ENCODE measurements around the gene SOX18.

The SOX18 gene

GRCh38 chr20:64051033-64051452 is 1.6 kb upstream of the SOX18 start:
- Histone ChIP-seq H3K4me3 (ENCODE audit: insufficient read length, low read depth) (no peak overlapping the region), H3K4me1 (ENCODE audit: insufficient read depth, insufficient read length) (peaks cover 36% of the 10 kb centered on the region), H3K9me3 (ENCODE audit: insufficient read depth, low read length) (no peaks in the 10 kb centered on the region), H3K9ac (ENCODE audit: insufficient read length, low read depth) (no peak overlapping the region), H3K27me3 (ENCODE audit: insufficient read depth, insufficient read length) (peaks cover 33% of the 10 kb centered on the region), H3K36me3 (ENCODE audit: insufficient read depth, insufficient read length, low read length) (peaks cover 3% of the 10 kb centered on the region)
- DNase-seq (ENCODE audit: low read depth, low spot score) = no peak
- no peak for TF ChIP-seq YY1 (IDR thresholded peaks at IDR 0.05; ENCODE audit: insufficient read depth, insufficient read length)
- TF ChIP-seq ZNF274 (IDR thresholded peaks at IDR 0.05; ENCODE audit: low read depth, low read length) = no peak
- TF ChIP-seq SUZ12 (IDR thresholded peaks at IDR 0.05; ENCODE audit: extremely low read depth, insufficient read depth, insufficient read length) = no peak

- H3K4me3 ChIP-seq (ENCODE audit: insufficient read length, low read depth) = no peak overlapping the region
- peaks cover 38% of the 10 kb centered on the region for H3K27me3 ChIP-seq (ENCODE audit: insufficient read depth, insufficient read length)
- no peak for TF ChIP-seq ZNF274 (IDR thresholded peaks at IDR 0.05; ENCODE audit: low read depth, low read length)
- TF ChIP-seq YY1 (IDR thresholded peaks at IDR 0.05; ENCODE audit: insufficient read depth, insufficient read length) = no peak
- TF ChIP-seq SUZ12 (IDR thresholded peaks at IDR 0.05; ENCODE audit: extremely low read depth, insufficient read depth, insufficient read length) = no peak
These were observed 1.0 kb upstream of the SOX18 start for GRCh38 chr20:64050261-64051032.

GRCh38 chr20:64049878-64050260 is 430 bp upstream of the SOX18 start:
- Histone ChIP-seq H3K4me3 (ENCODE audit: insufficient read length, low read depth) (no peak overlapping the region), H3K36me3 (ENCODE audit: insufficient read depth, insufficient read length, low read length) (peaks cover 3% of the 10 kb centered on the region), H3K4me1 (ENCODE audit: insufficient read depth, insufficient read length) (peaks cover 39% of the 10 kb centered on the region), H3K9me3 (ENCODE audit: insufficient read depth, low read length) (no peaks in the 10 kb centered on the region), H3K27me3 (ENCODE audit: insufficient read depth, insufficient read length) (peaks cover 38% of the 10 kb centered on the region), H3K9ac (ENCODE audit: insufficient read length, low read depth) (peak overlapping the region; percentile 45)
- no peak for TF ChIP-seq YY1 (IDR thresholded peaks at IDR 0.05; ENCODE audit: insufficient read depth, insufficient read length)
- no peak for TF ChIP-seq ZNF274 (IDR thresholded peaks at IDR 0.05; ENCODE audit: low read depth, low read length)
- TF ChIP-seq SUZ12 (IDR thresholded peaks at IDR 0.05; ENCODE audit: extremely low read depth, insufficient read depth, insufficient read length) = no peak
- no peak for DNase-seq (ENCODE audit: low read depth, low spot score)

More at GRCh38 chr20:64050261-64051032, 1.0 kb upstream of the SOX18 start:
- peaks cover 3% of the 10 kb centered on the region for H3K36me3 ChIP-seq (ENCODE audit: insufficient read depth, insufficient read length, low read length)
- no peaks in the 10 kb centered on the region for H3K9me3 ChIP-seq (ENCODE audit: insufficient read depth, low read length)
- DNase-seq (ENCODE audit: low read depth, low spot score) = no peak
- H3K4me1 ChIP-seq (ENCODE audit: insufficient read depth, insufficient read length) = peaks cover 35% of the 10 kb centered on the region
- peak overlapping the region; percentile 45 for H3K9ac ChIP-seq (ENCODE audit: insufficient read length, low read depth)

- peak overlapping the region; percentile 42 for H3K4me3 ChIP-seq (ENCODE audit: insufficient read length, low read depth)
- peaks cover 43% of the 10 kb centered on the region for H3K27me3 ChIP-seq (ENCODE audit: insufficient read depth, insufficient read length)
- H3K9ac ChIP-seq (ENCODE audit: insufficient read length, low read depth) = peak overlapping the region; percentile 72
- no peaks in the 10 kb centered on the region for H3K9me3 ChIP-seq (ENCODE audit: insufficient read depth, low read length)
- peaks cover 36% of the 10 kb centered on the region for H3K4me1 ChIP-seq (ENCODE audit: insufficient read depth, insufficient read length)
- DNase-seq (ENCODE audit: low read depth, low spot score) = no peak
- H3K36me3 ChIP-seq (ENCODE audit: insufficient read depth, insufficient read length, low read length) = peaks cover 3% of the 10 kb centered on the region
- TF ChIP-seq YY1 (IDR thresholded peaks at IDR 0.05; ENCODE audit: insufficient read depth, insufficient read length) (no peak), ZNF274 (IDR thresholded peaks at IDR 0.05; ENCODE audit: low read depth, low read length) (no peak), SUZ12 (IDR thresholded peaks at IDR 0.05; ENCODE audit: extremely low read depth, insufficient read depth, insufficient read length) (no peak)
These were observed 916 bp downstream of the SOX18 start for GRCh38 chr20:64048402-64049044.

- H3K4me3 ChIP-seq (ENCODE audit: insufficient read length, low read depth) = peak overlapping the region; percentile 42
- H3K36me3 ChIP-seq (ENCODE audit: insufficient read depth, insufficient read length, low read length) = peaks cover 3% of the 10 kb centered on the region
- no peak for DNase-seq (ENCODE audit: low read depth, low spot score)
- H3K9ac ChIP-seq (ENCODE audit: insufficient read length, low read depth) = peak overlapping the region; percentile 72
- peaks cover 47% of the 10 kb centered on the region for H3K27me3 ChIP-seq (ENCODE audit: insufficient read depth, insufficient read length)
- TF ChIP-seq SUZ12 (IDR thresholded peaks at IDR 0.05; ENCODE audit: extremely low read depth, insufficient read depth, insufficient read length) (no peak), YY1 (IDR thresholded peaks at IDR 0.05; ENCODE audit: insufficient read depth, insufficient read length) (no peak), ZNF274 (IDR thresholded peaks at IDR 0.05; ENCODE audit: low read depth, low read length) (no peak)
- H3K9me3 ChIP-seq (ENCODE audit: insufficient read depth, low read length) = no peaks in the 10 kb centered on the region
- H3K4me1 ChIP-seq (ENCODE audit: insufficient read depth, insufficient read length) = peaks cover 31% of the 10 kb centered on the region
These were observed 1.5 kb downstream of the SOX18 start for GRCh38 chr20:64047968-64048401.

- Histone ChIP-seq H3K36me3 (ENCODE audit: insufficient read depth, insufficient read length, low read length) (peaks cover 3% of the 10 kb centered on the region), H3K4me1 (ENCODE audit: insufficient read depth, insufficient read length) (peaks cover 30% of the 10 kb centered on the region), H3K4me3 (ENCODE audit: insufficient read length, low read depth) (no peak overlapping the region), H3K9me3 (ENCODE audit: insufficient read depth, low read length) (no peaks in the 10 kb centered on the region), H3K9ac (ENCODE audit: insufficient read length, low read depth) (no peak overlapping the region), H3K27me3 (ENCODE audit: insufficient read depth, insufficient read length) (peaks cover 52% of the 10 kb centered on the region)
- DNase-seq (ENCODE audit: low read depth, low spot score) = no peak
- TF ChIP-seq ZNF274 (IDR thresholded peaks at IDR 0.05; ENCODE audit: low read depth, low read length) = no peak
These were observed 2.4 kb downstream of the SOX18 start for GRCh38 chr20:64047046-64047389.

GRCh38 chr20:64045346-64046011 is 4.0 kb downstream of the SOX18 start:
- peaks cover 68% of the 10 kb centered on the region for H3K27me3 ChIP-seq (ENCODE audit: insufficient read depth, insufficient read length)
- DNase-seq (ENCODE audit: low read depth, low spot score) = no peak
- peaks cover 29% of the 10 kb centered on the region for H3K4me1 ChIP-seq (ENCODE audit: insufficient read depth, insufficient read length)
- TF ChIP-seq YY1 (IDR thresholded peaks at IDR 0.05; ENCODE audit: insufficient read depth, insufficient read length) (no peak), ZNF274 (IDR thresholded peaks at IDR 0.05; ENCODE audit: low read depth, low read length) (no peak), SUZ12 (IDR thresholded peaks at IDR 0.05; ENCODE audit: extremely low read depth, insufficient read depth, insufficient read length) (no peak)
- H3K4me3 ChIP-seq (ENCODE audit: insufficient read length, low read depth) = no peak overlapping the region
- H3K36me3 ChIP-seq (ENCODE audit: insufficient read depth, insufficient read length, low read length) = peaks cover 3% of the 10 kb centered on the region
- H3K9me3 ChIP-seq (ENCODE audit: insufficient read depth, low read length) = no peaks in the 10 kb centered on the region
- peak overlapping the region; percentile 42 for H3K9ac ChIP-seq (ENCODE audit: insufficient read length, low read depth)

Data from NT2/D1 (cell line).